A549 (cell line): ENCODE data around the gene LANCL2. TPM values are rescaled to one million over a fixed set of nuclear protein-coding genes. Genes with fewer than 3 reads are reported as not detected.

Experiments used
- ATAC-seq, 2 experiments: fragments of 200-7000 bp in 1 of 2; fragments of >200 bp in 1 of 2; cut with Nextera tagmentation in 1 of 2; cut with Tn5 transposase in 1 of 2; 3 replicates each; pipeline versions ENCODE4 v1.8.0 to v1.9.1; 2018 to 2020; ENCODE audit warnings: mild to moderate bottlenecking in 1 of 2, moderate library complexity in 1 of 2
- CTCF ChIA-PET: fragments of 300-600 bp; sonication (Branson Sonifier 250); formaldehyde crosslinking; extraction: SDS; loops from one replicate; lab custom pipeline; 2021; ENCODE audit warnings: antibody characterized with exemption, inconsistent platforms; lab: Yijun Ruan, JAX
- POLR2A ChIA-PET: fragments of 350-600 bp; formaldehyde crosslinking; extraction: SDS; loops from one replicate; lab custom pipeline; 2021; ENCODE audit warnings: antibody characterized with exemption, inconsistent platforms; lab: Yijun Ruan, JAX
- DNase-seq, 2 experiments: peaks; one replicate each; pipeline versions ENCODE4 v3.0.0 to v3.0.0-alpha.2; 2011 to 2016; ENCODE audit warnings: low read depth in 1 of 2, low spot score in 1 of 2
- FAIRE-seq: peaks from 2 replicates; lab custom pipeline; 2011; peaks lifted over from hg19 to GRCh38; lab: Jason Lieb, UNC
- H3K27ac ChIP-seq, 2 experiments: fragments of >200 bp; sonication (Bioruptor Twin); formaldehyde crosslinking; 3 replicates each; pipeline ENCODE4 v1.5.1; 2016 to 2017
- H3K4me1 ChIP-seq: fragments of >200 bp; sonication (Bioruptor Twin); formaldehyde crosslinking; 3 replicates; pipeline ENCODE4 v1.6.1; 2016
- H3K4me2 ChIP-seq: fragments of >200 bp; sonication (Bioruptor Twin); formaldehyde crosslinking; 3 replicates; pipeline ENCODE4 v1.6.1; 2016
- H3K4me3 ChIP-seq: fragments of >200 bp; sonication (Bioruptor Twin); formaldehyde crosslinking; 3 replicates; pipeline ENCODE4 v1.5.1; 2016
- H3K9me3 ChIP-seq: fragments of >200 bp; sonication (Bioruptor Twin); formaldehyde crosslinking; 3 replicates; pipeline ENCODE4 v1.6.1; 2016
- BCL3 ChIP-seq: fragments of >200 bp; sonication (Bioruptor Twin); formaldehyde crosslinking; IDR thresholded peaks from 3 replicates; pipeline ENCODE4 v1.6.1; 2016
- BHLHE40 ChIP-seq: IDR thresholded peaks from 2 replicates; pipeline ENCODE4 v1.6.1; 2012; ENCODE audit warnings: low read depth, low read length, inconsistent platforms
- CHD4 ChIP-seq: fragments of 200-600 bp; sonication (generic); IDR thresholded peaks from 2 replicates; pipeline ENCODE4 v1.6.1; 2016; ENCODE audit warnings: antibody characterized with exemption, mild to moderate bottlenecking, borderline replicate concordance
- EHF ChIP-seq: fragments of 250-450 bp; sonication (Bioruptor Pico); IDR thresholded peaks from 2 replicates; pipeline ENCODE4 v1.5.0; 2020; ENCODE audit warnings: mild to moderate bottlenecking
- ESRRA ChIP-seq: fragments of 150-350 bp; IDR thresholded peaks from 2 replicates; pipeline ENCODE4 v1.6.1; 2014; ENCODE audit warnings: mild to moderate bottlenecking, low read length, borderline replicate concordance
- FOSB ChIP-seq: fragments of 250-450 bp; sonication (Bioruptor Pico); IDR thresholded peaks from 2 replicates; pipeline ENCODE4 v1.5.0; 2020; ENCODE audit warnings: mild to moderate bottlenecking, moderate library complexity
- GATA3 ChIP-seq: IDR thresholded peaks from 2 replicates; pipeline ENCODE4 v1.6.1; 2012; ENCODE audit warnings: borderline replicate concordance
- JUN ChIP-seq, 2 experiments: fragments of >200 bp; sonication (Bioruptor Twin); formaldehyde crosslinking; IDR thresholded peaks; 2 replicates in 1 of 2; 3 replicates in 1 of 2; pipeline ENCODE4 v1.6.1; 2016 to 2017
- JUNB ChIP-seq: fragments of >200 bp; sonication (Bioruptor Twin); formaldehyde crosslinking; IDR thresholded peaks from 2 replicates; pipeline ENCODE4 v1.6.1; 2016
- MAZ ChIP-seq: fragments of 150-350 bp; IDR thresholded peaks from 2 replicates; pipeline ENCODE4 v1.6.1; 2014; ENCODE audit warnings: antibody characterized with exemption, low read depth, low read length, borderline replicate concordance
- MYC ChIP-seq: IDR thresholded peaks from 2 replicates; pipeline ENCODE4 v1.6.1; 2012; ENCODE audit warnings: mild to moderate bottlenecking, inconsistent platforms, low read length, improper control_type of control experiment, borderline replicate concordance
- NFE2L2 ChIP-seq: fragments of 150-350 bp; conservative IDR thresholded peaks from 2 replicates; pipeline ENCODE4 v1.6.1; 2014; ENCODE audit warnings: low read length
- PBX3 ChIP-seq: IDR thresholded peaks from 2 replicates; pipeline ENCODE4 v1.6.1; 2012
- POLR2A ChIP-seq: IDR thresholded peaks from 2 replicates; pipeline ENCODE4 v1.6.1; 2012; ENCODE audit warnings: mild to moderate bottlenecking, low read length
- RAD21 ChIP-seq, 2 experiments: fragments of >200 bp in 1 of 2; sonication (Bioruptor Twin) in 1 of 2; formaldehyde crosslinking in 1 of 2; IDR thresholded peaks in 1 of 2; conservative IDR thresholded peaks in 1 of 2; 2 replicates in 1 of 2; 3 replicates in 1 of 2; pipeline ENCODE4 v1.6.1; 2012 to 2018; ENCODE audit warnings: inconsistent platforms in 1 of 2
- RARB ChIP-seq: fragments of 250-450 bp; sonication (Bioruptor Pico); IDR thresholded peaks from 2 replicates; pipeline ENCODE4 v1.8.0; 2021; ENCODE audit warnings: mild to moderate bottlenecking, moderate library complexity
- RCOR1 ChIP-seq: fragments of 150-350 bp; IDR thresholded peaks from 2 replicates; pipeline ENCODE4 v1.6.1; 2014; ENCODE audit warnings: antibody characterized with exemption, low read length, low read depth
- RFX5 ChIP-seq: fragments of 450-650 bp; IDR thresholded peaks from 2 replicates; pipeline ENCODE4 v1.7.1; 2014; ENCODE audit warnings: antibody characterized with exemption, mild to moderate bottlenecking, moderate library complexity
- RNF2 ChIP-seq: fragments of 200-600 bp; sonication (generic); IDR thresholded peaks from 2 replicates; pipeline ENCODE4 v1.6.1; 2016; ENCODE audit warnings: low read depth, mild to moderate bottlenecking, antibody characterized with exemption, moderate library complexity, borderline replicate concordance
- SREBF2 ChIP-seq: fragments of 450-650 bp; IDR thresholded peaks from 2 replicates; pipeline ENCODE4 v1.6.1; 2014; ENCODE audit warnings: mild to moderate bottlenecking, moderate library complexity
- TFCP2L1 ChIP-seq: fragments of 250-450 bp; sonication (Bioruptor Pico); IDR thresholded peaks from 2 replicates; pipeline ENCODE4 v1.5.0; 2021; ENCODE audit warnings: mild to moderate bottlenecking
- USF2 ChIP-seq: fragments of 450-650 bp; IDR thresholded peaks from 2 replicates; pipeline ENCODE4 v1.6.1; 2014; ENCODE audit warnings: antibody characterized with exemption
- ZNF302 ChIP-seq: fragments of 250-450 bp; sonication (Bioruptor Pico); IDR thresholded peaks from 2 replicates; pipeline ENCODE4 v1.9.0; 2021; ENCODE audit warnings: inconsistent platforms, mild to moderate bottlenecking, moderate library complexity
- ZSCAN20 ChIP-seq: fragments of 250-450 bp; sonication (Bioruptor Pico); IDR thresholded peaks from 2 replicates; pipeline ENCODE4 v1.8.0; 2022; ENCODE audit warnings: mild to moderate bottlenecking, moderate library complexity
- WGBS: methylation state at CpG from one replicate; pipeline ENCODE4 v1.1.6; 2017; ENCODE audit errors: missing lambda C conversion rate; 5-methylcytosine and 5-hydroxymethylcytosine counted together
- polyA plus RNA-seq, 4 experiments: library from polyadenylated mRNA; depleted of rRNA in 3 of 4; stranded (reverse); fragments of >200 nt; fragmentation: RNase III in 1 of 4; extraction: RNeasy Plus Mini Kit Qiagen cat#74134 plus additional on column Dnase treatment in 1 of 4; gene quantifications; 2 replicates in 3 of 4; 3 replicates in 1 of 4; pipeline ENCODE4 v1.2.3, GENCODE V29; 2011 to 2017

LANCL2 gene
- polyA plus RNA-seq, 2 of the 4 experiments (the other 2 are of a cell fraction), result 8.0 to 12.4 TPM

GRCh38 chr7:55478700-55479099 is 113.6 kb downstream of the LANCL2 start:
- H3K4me3 ChIP-seq, result no peak overlapping the region
- no peak overlapping the region for H3K27ac ChIP-seq
- POLR2A ChIA-PET, result no interaction called here
- no peak for TF ChIP-seq ZNF302 (CRISPR knock-in tag)
- TF ChIP-seq, all 56 proteins: peak for 0
- Histone ChIP-seq H3K9me3 (no peaks in the 10 kb centered on the region), H3K4me1 (no peaks in the 10 kb centered on the region), H3K4me2 (no peak overlapping the region)
- no peak for FAIRE-seq
- CTCF ChIA-PET, result interaction anchor here (1.3 kb wide), 1 partner anchor 17 kb away, joined by 3 read pairs; no protein-coding TSS in a partner anchor
- DNase-seq, result no peak
- ATAC-seq, result no peak
- 93% methylated on average over 6 of the region's 6 CpGs for WGBS

- POLR2A ChIA-PET, result no interaction called here
- H3K4me3 ChIP-seq, result no peak overlapping the region
- no peak for TF ChIP-seq RFX5
- no peak for TF ChIP-seq CHD4
- no peak for TF ChIP-seq NFE2L2
- no peak for TF ChIP-seq SREBF2
- TF ChIP-seq RNF2, result no peak
- no peak for TF ChIP-seq ZSCAN20 (CRISPR knock-in tag)
- TF ChIP-seq EHF (CRISPR knock-in tag), result no peak
- no peak for TF ChIP-seq MYC
- no peak for TF ChIP-seq BCL3
- TF ChIP-seq JUN (IDR thresholded peaks at IDR 0.05), result no peak
- TF ChIP-seq JUNB, result no peak
- TF ChIP-seq USF2, result no peak
- no peak for TF ChIP-seq TFCP2L1 (CRISPR knock-in tag)
- no peak for TF ChIP-seq BHLHE40
- TF ChIP-seq MAZ, result no peak
- TF ChIP-seq, all 56 proteins: peak for 0
- DNase-seq, result no peak
- ATAC-seq, result no peak
- 86% methylated on average over 2 of the region's 2 CpGs for WGBS
- FAIRE-seq, result no peak
- Histone ChIP-seq H3K4me1 (no peaks in the 10 kb centered on the region), H3K4me2 (no peak overlapping the region), H3K27ac (no peak overlapping the region), H3K9me3 (no peaks in the 10 kb centered on the region)
- CTCF ChIA-PET, result no interaction called here
Measured at GRCh38 chr7:55481155-55481554, 116.0 kb downstream of the LANCL2 start.

- no peak overlapping the region for H3K4me2 ChIP-seq
- WGBS, result 92% methylated on average over 6 of the region's 6 CpGs
- ATAC-seq, result no peak
- CTCF ChIA-PET, result no interaction called here
- POLR2A ChIA-PET, result no interaction called here
- H3K9me3 ChIP-seq, result no peaks in the 10 kb centered on the region
- FAIRE-seq, result no peak
- H3K4me3 ChIP-seq, result no peak overlapping the region
- no peak for DNase-seq
- TF ChIP-seq RAD21 (conservative IDR thresholded peaks at IDR 0.05 in 1 of 2, IDR thresholded peaks at IDR 0.05 in 1 of 2) (no peak), RCOR1 (no peak), SREBF2 (no peak), RARB (CRISPR knock-in tag) (no peak), PBX3 (no peak), POLR2A (no peak), ESRRA (no peak), GATA3 (no peak), FOSB (CRISPR knock-in tag) (no peak), RNF2 (no peak)
- no peak overlapping the region for H3K27ac ChIP-seq
- H3K4me1 ChIP-seq, result no peaks in the 10 kb centered on the region
Measured at GRCh38 chr7:55483046-55483445, 117.9 kb downstream of the LANCL2 start.

Other genes with a start within 250 kb of the LANCL2 start
- 64.4 and 68.1 TPM in 2 replicates for gene VOPP1, start 207.2 kb downstream of the LANCL2 start, polyA plus RNA-seq (2011; rRNA removed)
- gene VOPP1, start 207.2 kb downstream of the LANCL2 start, polyA plus RNA-seq (2017; fragmentation: RNase III; extraction: RNeasy Plus Mini Kit Qiagen cat#74134 plus additional on column Dnase treatment), result 70.5 to 74.0 TPM (median 73.4 TPM) in 3 replicates